Inferior parietal cortex (tissue), 1 donor: ENCODE measurements around the gene AP4S1.

Source experiments
- DNase-seq: peaks from one replicate; pipeline ENCODE4 v3.0.0-alpha.2; 2016; ENCODE audit errors: extremely low spot score

The AP4S1 gene

DNA sequence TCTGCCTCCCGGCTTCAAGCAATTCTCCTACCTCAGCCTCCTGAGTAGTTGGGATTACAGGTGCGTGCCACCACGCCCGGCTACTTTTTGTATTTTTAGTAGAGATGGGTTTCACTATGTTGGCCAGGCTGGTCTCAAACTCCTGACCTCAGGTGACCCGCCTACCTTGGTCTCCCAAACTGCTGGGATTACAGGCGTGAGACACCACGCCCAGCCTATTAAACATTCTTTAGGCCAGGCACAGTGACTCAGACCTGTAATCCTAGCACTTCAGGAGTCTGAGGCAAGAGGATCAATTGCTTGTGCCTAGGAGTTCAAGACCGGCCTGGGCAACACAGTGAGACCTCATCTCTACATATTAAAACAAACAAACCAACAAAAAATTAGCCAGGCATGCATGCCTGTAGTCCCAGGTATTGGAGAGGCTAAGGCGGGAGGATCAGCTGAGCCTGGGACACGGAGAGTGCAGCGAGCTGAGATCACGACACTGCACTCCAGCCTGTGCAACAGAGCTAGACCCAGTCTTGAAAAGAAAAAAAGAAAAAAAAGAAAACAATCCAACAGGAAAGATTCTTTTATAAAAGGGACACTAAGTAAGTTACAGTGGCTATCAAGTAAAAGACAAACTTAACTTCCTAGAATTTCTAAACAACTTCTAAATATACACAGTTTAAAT, 111.9 kb downstream of the AP4S1 start:
- DNase-seq: no peak

DNA sequence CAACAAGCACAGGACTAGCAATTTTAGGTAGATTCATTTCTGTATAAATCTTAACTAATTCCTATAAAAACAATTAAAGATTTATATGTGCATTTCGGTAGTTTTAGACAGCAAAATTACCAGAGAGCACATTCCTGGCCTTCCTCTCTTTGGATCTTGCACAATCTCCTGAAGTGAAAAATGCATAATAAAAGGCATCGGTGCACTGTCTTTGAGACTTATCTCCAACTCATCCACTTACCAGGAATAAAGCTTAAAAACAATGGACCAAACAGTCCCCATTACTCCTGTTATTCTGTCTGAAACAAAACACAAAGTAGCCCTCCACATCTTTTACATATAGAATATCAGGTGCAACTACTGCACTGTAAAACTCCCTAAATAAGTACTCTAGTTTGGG, 112.9 kb downstream of the AP4S1 start:
- DNase-seq: no peak

DNA sequence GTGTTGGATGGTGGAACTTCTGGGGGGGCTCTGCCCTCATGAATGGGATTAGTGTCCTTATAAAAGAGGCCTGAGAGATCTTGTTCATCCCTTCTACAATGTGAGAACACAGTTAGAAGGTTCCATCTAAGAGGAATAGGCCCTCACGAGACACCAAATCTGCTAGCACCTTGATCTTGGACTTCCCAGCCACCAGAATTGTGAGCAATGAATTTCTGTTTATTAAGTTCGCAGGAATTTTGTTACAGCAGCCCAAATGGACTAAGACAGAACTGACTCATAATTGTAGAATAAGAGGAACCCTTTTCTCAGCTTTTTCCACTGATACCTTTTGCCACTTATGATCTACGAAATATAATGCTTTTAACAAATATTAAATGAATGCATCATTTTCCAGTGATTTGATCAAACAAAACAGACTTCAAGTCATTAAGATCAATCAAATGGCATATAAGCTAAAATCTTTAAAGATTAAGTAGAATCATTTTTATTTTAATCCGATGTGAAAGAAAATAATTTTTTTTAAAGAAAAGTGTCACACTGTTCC, 113.9 kb downstream of the AP4S1 start:
- DNase-seq: no peak

DNA sequence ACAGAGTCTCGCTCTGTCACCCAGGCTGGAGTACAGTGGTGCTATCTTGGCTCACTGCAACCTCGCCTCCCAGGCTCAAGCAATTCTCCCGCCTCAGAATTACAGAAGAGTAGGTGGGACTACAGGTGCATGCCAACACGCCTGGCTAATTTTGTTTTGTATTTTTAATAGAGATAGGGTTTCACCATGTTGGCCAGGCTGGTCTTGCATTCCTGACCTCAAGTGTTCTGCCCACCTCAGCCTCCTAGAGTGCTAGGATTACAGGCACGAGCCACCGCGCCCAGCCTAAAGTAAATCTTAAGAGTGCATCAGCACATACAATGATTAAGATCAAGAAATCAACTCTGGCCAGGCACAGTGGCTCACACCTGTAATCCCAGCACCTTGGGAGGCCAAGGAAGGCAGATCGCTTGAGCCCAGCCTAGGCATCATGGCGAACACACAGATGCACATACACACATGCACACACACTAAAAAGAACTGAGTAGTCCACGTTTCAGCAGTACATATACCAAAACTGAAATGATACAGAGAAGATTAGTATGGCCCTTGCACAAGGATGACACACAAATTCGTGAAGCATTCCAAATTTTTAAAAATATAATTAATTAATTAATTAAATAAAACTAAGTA, 117.1 kb downstream of the AP4S1 start:
- DNase-seq: no peak
